H9 (cell line): ENCODE measurements around the gene PTTG1. TPM values are rescaled to one million over a fixed set of nuclear protein-coding genes. Genes with fewer than 3 reads are reported as not detected.

Experiments used
- DNase-seq: peaks from one replicate; pipeline ENCODE4 v3.0.0-alpha.2; 2017
- H2AFZ ChIP-seq: one replicate; pipeline ENCODE4 v1.6.1; 2013; ENCODE audit warnings: mild to moderate bottlenecking, low read length, control low read depth, moderate library complexity
- H2AK5ac ChIP-seq: 2 replicates; pipeline ENCODE4 v1.6.1; 2013; ENCODE audit warnings: low read length, control low read depth, mixed read lengths; ENCODE audit not compliant: insufficient read length
- H2BK120ac ChIP-seq: one replicate; pipeline ENCODE4 v1.6.1; 2013; ENCODE audit warnings: low read depth, mild to moderate bottlenecking, low read length, control low read depth, inconsistent platforms; ENCODE audit not compliant: poor library complexity, severe bottlenecking
- H2BK12ac ChIP-seq: 2 replicates; pipeline ENCODE4 v1.6.1; 2013; ENCODE audit warnings: low read length, control low read depth, mixed read lengths, low read depth; ENCODE audit not compliant: insufficient read length
- H2BK15ac ChIP-seq: 2 replicates; pipeline ENCODE4 v1.6.1; 2013; ENCODE audit warnings: low read depth, low read length, control low read depth
- H2BK20ac ChIP-seq: one replicate; pipeline ENCODE4 v1.6.1; 2013; ENCODE audit warnings: low read depth, mild to moderate bottlenecking, low read length, control low read depth, inconsistent platforms; ENCODE audit not compliant: poor library complexity, severe bottlenecking
- H2BK5ac ChIP-seq: 2 replicates; pipeline ENCODE4 v1.6.1; 2013; ENCODE audit warnings: low read length, control low read depth, mixed read lengths; ENCODE audit not compliant: insufficient read length
- H3K14ac ChIP-seq: 2 replicates; pipeline ENCODE4 v1.6.1; 2013; ENCODE audit warnings: low read length, control low read depth; ENCODE audit not compliant: insufficient read depth
- H3K18ac ChIP-seq: 2 replicates; pipeline ENCODE4 v1.6.1; 2013; ENCODE audit warnings: low read depth, mild to moderate bottlenecking, mixed read lengths, low read length, control low read depth; ENCODE audit not compliant: insufficient read length
- H3K23ac ChIP-seq: 2 replicates; pipeline ENCODE4 v1.6.1; 2013; ENCODE audit warnings: low read length, control low read depth, mixed read lengths, low read depth; ENCODE audit not compliant: insufficient read length
- H3K23me2 ChIP-seq: 2 replicates; pipeline ENCODE4 v1.6.1; 2013; ENCODE audit warnings: low read depth, mild to moderate bottlenecking, mixed read lengths, low read length, control low read depth; ENCODE audit not compliant: insufficient read length, poor library complexity, severe bottlenecking
- H3K27ac ChIP-seq: 2 replicates; pipeline ENCODE4 v1.5.1; 2013; ENCODE audit warnings: low read length, control low read depth, mixed read lengths, low read depth; ENCODE audit not compliant: insufficient read length
- H3K27me3 ChIP-seq: 2 replicates; pipeline ENCODE4 v1.6.1; 2013; ENCODE audit warnings: low read length, control low read depth, inconsistent platforms; ENCODE audit not compliant: insufficient read depth
- H3K4ac ChIP-seq: 2 replicates; pipeline ENCODE4 v1.6.1; 2013; ENCODE audit warnings: low read depth, mild to moderate bottlenecking, control low read depth, inconsistent platforms, low read length, moderate library complexity
- H3K4me1 ChIP-seq: 2 replicates; pipeline ENCODE4 v1.6.1; 2013; ENCODE audit warnings: low read length, control low read depth, inconsistent platforms; ENCODE audit not compliant: insufficient read depth
- H3K4me2 ChIP-seq: 2 replicates; pipeline ENCODE4 v1.6.1; 2013; ENCODE audit warnings: low read length, control low read depth, mixed read lengths; ENCODE audit not compliant: insufficient read length, insufficient read depth
- H3K56ac ChIP-seq: 2 replicates; pipeline ENCODE4 v1.6.1; 2013; ENCODE audit warnings: low read depth, mild to moderate bottlenecking, mixed read lengths, low read length, control low read depth; ENCODE audit not compliant: insufficient read length
- H3K79me1 ChIP-seq: 2 replicates; pipeline ENCODE4 v1.6.1; 2013; ENCODE audit warnings: low read depth, mild to moderate bottlenecking, moderate library complexity, low read length, control low read depth, inconsistent platforms; ENCODE audit not compliant: insufficient read depth, poor library complexity, severe bottlenecking
- H3K79me2 ChIP-seq: 2 replicates; pipeline ENCODE4 v1.6.1; 2013; ENCODE audit warnings: low read length, control low read depth, inconsistent platforms; ENCODE audit not compliant: insufficient read depth
- H3K9ac ChIP-seq: 2 replicates; pipeline ENCODE4 v1.6.1; 2013; ENCODE audit warnings: low read length, control low read depth, mixed read lengths; ENCODE audit not compliant: insufficient read length; ENCODE audit errors: extremely low read depth
- H3K9me3 ChIP-seq: one replicate; pipeline ENCODE4 v1.6.1; 2013; ENCODE audit warnings: low read depth, low read length, inconsistent platforms; ENCODE audit not compliant: control insufficient read depth
- H3T11ph ChIP-seq: one replicate; pipeline ENCODE4 v1.6.1; 2013; ENCODE audit warnings: mild to moderate bottlenecking, low read length, control low read depth, inconsistent platforms
- H4K20me1 ChIP-seq: one replicate; pipeline ENCODE4 v1.6.1; 2013; ENCODE audit not compliant: control insufficient read depth, insufficient read length, insufficient read depth
- H4K5ac ChIP-seq: 2 replicates; pipeline ENCODE4 v1.6.1; 2013; ENCODE audit warnings: low read depth, mild to moderate bottlenecking, mixed read lengths, low read length, control low read depth; ENCODE audit not compliant: insufficient read length
- H4K8ac ChIP-seq: replicated peaks from 2 replicates; pipeline ENCODE4 v1.6.1; 2013; ENCODE audit warnings: low read length, control low read depth, mixed read lengths, low read depth; ENCODE audit not compliant: insufficient read length
- H4K91ac ChIP-seq: 2 replicates; pipeline ENCODE4 v1.6.1; 2013; ENCODE audit warnings: low read depth, mild to moderate bottlenecking, moderate library complexity, mixed read lengths, low read length, control low read depth; ENCODE audit not compliant: insufficient read length
- H3K27ac Mint-ChIP-seq, 3 experiments: 2 replicates in 2 of 3; 3 replicates in 1 of 3; pipeline ENCODE4 v1.8.0; 2020 to 2021; ENCODE audit warnings: mixed read lengths in 3 of 3, mild to moderate bottlenecking in 1 of 3, moderate library complexity in 1 of 3
- H3K27me3 Mint-ChIP-seq: 2 replicates; pipeline ENCODE4 v1.8.0; 2021; ENCODE audit warnings: low read depth, mild to moderate bottlenecking, moderate library complexity, mixed read lengths
- H3K36me3 Mint-ChIP-seq, 3 experiments: 2 replicates in 2 of 3; 3 replicates in 1 of 3; pipeline ENCODE4 v1.8.0; 2020 to 2021; ENCODE audit warnings: low read depth in 3 of 3, mixed read lengths in 3 of 3; ENCODE audit not compliant: insufficient read depth in 1 of 3
- H3K4me1 Mint-ChIP-seq, 2 experiments: 2 replicates each; pipeline ENCODE4 v1.8.0; 2020; ENCODE audit warnings: mixed read lengths in 2 of 2
- H3K4me3 Mint-ChIP-seq, 2 experiments: 2 replicates in 1 of 2; 3 replicates in 1 of 2; pipeline ENCODE4 v1.8.0; 2020 to 2021; ENCODE audit warnings: mild to moderate bottlenecking in 2 of 2, mixed read lengths in 2 of 2, moderate library complexity in 1 of 2
- H3K9me3 Mint-ChIP-seq, 2 experiments: 2 replicates in 1 of 2; 3 replicates in 1 of 2; pipeline ENCODE4 v1.8.0; 2020; ENCODE audit warnings: mild to moderate bottlenecking in 2 of 2, mixed read lengths in 2 of 2, moderate library complexity in 1 of 2
- CTCF ChIP-seq: fragments of 200-600 bp; sonication (generic); conservative IDR thresholded peaks from 3 replicates; pipeline ENCODE4 v1.8.0; 2021; ENCODE audit warnings: antibody characterized with exemption, mild to moderate bottlenecking
- WGBS: extraction: QIAGEN DNeasy Blood & Tissue Kit; methylation state at CpG from one replicate; pipeline ENCODE4 v1.1.7; 2013; ENCODE audit warnings: missing lambda C conversion rate, low lambda C conversion rate, mixed read lengths; ENCODE audit not compliant: insufficient read length; ENCODE audit errors: extremely low coverage; 5-methylcytosine and 5-hydroxymethylcytosine counted together
- total RNA-seq: library from RNA; stranded (reverse); gene quantifications from 2 replicates; pipeline ENCODE4 v1.2.1, GENCODE V29; 2021

Gene PTTG1
- total RNA-seq, 1 experiment from 2014 or later: 279 TPM

- Histone ChIP-seq H3K14ac (no peak overlapping the region), H3K4ac (no peak overlapping the region), H2BK20ac (no peak overlapping the region), H3K27ac (no peak overlapping the region), H2BK120ac (no peak overlapping the region), H3T11ph (no peak overlapping the region), H4K91ac (no peak overlapping the region), H2BK12ac (no peak overlapping the region), H3K79me2 (no peaks in the 10 kb centered on the region), H3K23ac (no peak overlapping the region), H3K79me1 (no peaks in the 10 kb centered on the region), H3K9ac (no peak overlapping the region), H3K56ac (no peak overlapping the region), H3K9me3 (no peaks in the 10 kb centered on the region), H2AK5ac (no peak overlapping the region), H3K4me2 (peak overlapping the region; percentile 57), H3K18ac (no peak overlapping the region), H3K4me1 (no peaks in the 10 kb centered on the region; the same call in 1 of the 2 replicates), H4K5ac (no peak overlapping the region), H3K23me2 (no peaks in the 10 kb centered on the region), H2AFZ (peak overlapping the region; percentile 66), H4K8ac (no peak overlapping the region), H3K27me3 (no peaks in the 10 kb centered on the region), H2BK5ac (no peak overlapping the region), H4K20me1 (no peaks in the 10 kb centered on the region), H2BK15ac (no peak overlapping the region)
- peak; percentile 91 for DNase-seq
- Mint-ChIP-seq H3K4me3 (peak overlapping the region in 1 of 2 experiments; percentile 64; a peak in 2 of 5 replicates), H3K36me3 (no peaks in the 10 kb centered on the region), H3K27me3 (peaks cover 5% of the 10 kb centered on the region), H3K27ac (no peak overlapping the region), H3K4me1 (peaks cover 20 to 22% of the 10 kb centered on the region in 2 experiments), H3K9me3 (no peaks in the 10 kb centered on the region)
- peak; percentile 94 for TF ChIP-seq CTCF
- WGBS: no CpG with 5 or more reads among the region's 11 CpGs
Measured at GRCh38 chr5:160439205-160439600, 17.5 kb downstream of the PTTG1 start.
